Fibroblast of the aortic adventitia (primary cell): Measurements from ENCODE around the gene ABTB2. TPM values are rescaled to one million over a fixed set of nuclear protein-coding genes. Genes with fewer than 3 reads are reported as not detected.

Source experiments
- DNase-seq: peaks from one replicate; pipeline ENCODE4 v3.0.0-alpha.2; 2010; ENCODE audit warnings: low read depth
- H3K4me3 ChIP-seq: 2 replicates; pipeline ENCODE4 v1.5.1; 2011; ENCODE audit warnings: low read depth, mild to moderate bottlenecking, control low read depth, low read length, moderate library complexity
- CTCF ChIP-seq: IDR thresholded peaks from 2 replicates; pipeline ENCODE4 v1.5.1; 2011; ENCODE audit warnings: mild to moderate bottlenecking, low read length, control low read depth, inconsistent platforms; ENCODE audit not compliant: insufficient read depth
- total RNA-seq: library from RNA; depleted of rRNA; stranded (reverse); fragments of >200 nt; gene quantifications from 2 replicates; pipeline ENCODE4 v1.2.3, GENCODE V29; 2012; ENCODE audit warnings: low replicate concordance

ABTB2 gene
- total RNA-seq, 1 donor: 1.7 TPM

DNA sequence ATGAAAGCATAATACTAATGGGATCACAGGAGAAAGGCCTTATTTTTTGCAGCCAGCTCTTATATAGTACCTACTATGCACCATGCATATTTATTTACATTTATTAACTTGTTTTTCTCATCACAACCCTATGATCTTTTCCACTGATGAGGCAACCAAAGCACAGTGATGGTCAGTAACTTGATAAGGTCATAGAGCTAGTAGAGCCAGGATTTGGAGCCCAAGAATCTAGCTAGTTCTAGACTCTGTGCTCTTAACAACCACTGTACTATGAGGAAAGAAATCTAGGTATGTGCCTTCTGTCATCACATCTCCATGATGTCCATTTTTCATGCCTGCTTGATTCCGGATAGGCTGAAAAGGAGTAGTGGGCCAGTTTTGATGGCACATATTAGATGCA is 24.0 kb upstream of the ABTB2 start:
- TF ChIP-seq CTCF: no peak
- no peak for DNase-seq

DNA sequence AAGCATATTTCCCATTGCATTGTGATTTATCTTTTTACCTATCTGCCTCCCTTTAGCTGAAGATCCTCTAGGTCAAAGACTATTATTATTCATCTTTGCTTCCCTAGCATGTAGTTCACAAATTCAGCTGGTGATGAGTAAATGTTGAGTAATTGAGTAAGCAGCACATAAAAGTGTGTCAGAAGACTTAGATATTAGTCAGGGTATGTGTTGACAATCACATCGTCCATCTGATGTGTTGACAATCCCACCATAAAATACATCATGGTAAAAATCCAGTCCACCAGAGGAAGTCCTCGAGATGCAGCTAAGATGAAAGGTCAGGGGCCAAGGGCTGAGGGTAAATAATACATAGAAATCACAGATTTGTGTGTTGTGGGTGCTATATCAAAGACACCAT is 22.9 kb upstream of the ABTB2 start:
- no peak overlapping the region for H3K4me3 ChIP-seq
- no peak for DNase-seq
- TF ChIP-seq CTCF: no peak

More for the DNA sequence above, 24.0 kb upstream of the ABTB2 start:
- no peak overlapping the region for H3K4me3 ChIP-seq

DNA sequence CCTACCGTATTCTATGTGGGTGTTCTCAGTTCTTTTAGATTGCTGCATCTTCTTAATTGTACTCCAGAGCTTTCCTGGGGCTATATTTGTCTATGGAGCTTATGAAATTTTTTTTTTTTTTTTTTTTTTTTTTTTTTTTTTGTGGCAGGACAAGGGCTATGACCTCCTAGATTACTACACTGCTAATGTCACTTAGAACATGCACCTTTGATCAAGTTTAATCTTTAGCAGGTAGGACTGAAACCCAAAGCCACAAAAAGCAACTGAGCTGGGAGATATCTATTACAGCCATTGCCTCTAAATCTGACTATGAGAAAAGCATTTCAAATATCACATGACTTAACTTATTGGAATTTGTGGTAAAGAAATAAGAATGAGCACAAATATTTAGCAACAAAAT is 21.7 kb upstream of the ABTB2 start:
- no peak overlapping the region for H3K4me3 ChIP-seq
- no peak for TF ChIP-seq CTCF
- no peak for DNase-seq

DNA sequence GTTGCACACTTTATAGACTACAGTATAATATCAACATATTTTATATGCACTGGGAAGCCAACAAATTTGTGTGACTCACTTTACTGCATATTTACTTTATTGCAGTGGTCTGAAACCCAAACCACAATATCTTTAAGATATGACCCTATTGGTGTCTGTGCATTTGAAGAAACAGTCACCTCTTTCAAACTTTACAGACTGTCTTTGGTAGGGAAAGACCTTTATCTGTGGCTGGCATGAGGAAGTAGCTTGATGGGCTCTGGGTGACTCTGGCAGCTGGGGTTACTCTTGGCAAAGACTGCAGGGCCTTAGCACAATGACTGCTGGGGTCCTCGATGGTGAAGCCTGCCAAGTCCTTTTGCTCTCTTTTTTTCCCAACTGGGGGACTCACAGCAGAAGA is 21.3 kb upstream of the ABTB2 start:
- TF ChIP-seq CTCF: no peak
- H3K4me3 ChIP-seq: no peak overlapping the region
- DNase-seq: no peak

DNA sequence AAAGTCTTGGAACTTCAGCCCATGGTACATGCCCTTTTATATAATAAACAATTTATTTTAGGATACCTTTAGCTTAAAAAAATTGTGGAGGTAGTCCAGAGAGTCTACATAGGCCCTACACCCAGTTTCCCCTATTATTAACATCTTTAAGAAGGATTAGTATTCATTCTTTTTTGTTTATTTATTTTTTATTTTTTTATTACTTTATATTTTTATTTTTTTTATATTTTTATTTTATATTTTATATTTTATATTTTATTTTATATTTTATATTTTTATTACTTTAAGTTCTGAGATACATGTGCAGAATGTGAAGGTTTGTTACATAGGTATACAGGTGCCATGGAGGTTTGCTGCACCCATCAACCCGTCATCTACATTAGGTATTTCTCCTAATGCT is 15.9 kb upstream of the ABTB2 start:
- H3K4me3 ChIP-seq: no peak overlapping the region
- DNase-seq: no peak
- no peak for TF ChIP-seq CTCF

DNA sequence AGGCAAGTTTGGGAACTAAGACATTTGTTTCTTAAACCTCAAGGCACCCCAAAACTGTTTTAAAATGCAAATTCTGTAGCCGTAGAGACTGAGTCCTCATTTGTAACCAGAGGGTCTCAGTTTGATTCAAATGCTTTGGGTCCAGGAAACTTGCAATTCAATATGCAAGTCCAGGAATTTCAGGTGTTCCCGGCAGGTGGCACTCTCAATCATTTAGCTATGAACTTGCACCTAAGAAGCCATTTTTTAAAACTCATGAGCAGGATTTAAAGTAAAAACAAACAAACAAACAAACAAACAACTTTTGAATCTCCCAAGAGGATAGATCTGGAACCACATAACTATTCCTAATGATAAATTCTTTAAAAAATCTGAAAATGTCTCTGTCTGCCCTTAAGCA is 8.7 kb upstream of the ABTB2 start:
- peak; percentile 32 for TF ChIP-seq CTCF
- no peak overlapping the region for H3K4me3 ChIP-seq
- DNase-seq: peak; percentile 67

GRCh38 chr11:34364102-34364501 is 6.3 kb upstream of the ABTB2 start:
- TF ChIP-seq CTCF: no peak
- H3K4me3 ChIP-seq: no peak overlapping the region
- DNase-seq: no peak
